Medulla oblongata (tissue), 1 donor: ENCODE data around the gene CDH2.
"Not testable (repeated sequence)": the region's sequence is repeated elsewhere in the genome, so short reads cannot be mapped to it uniquely, and the experiment has no call there.

Experiments
- DNase-seq: peaks from one replicate; pipeline ENCODE4 v3.0.0-alpha.2; 2015; ENCODE audit errors: extremely low spot score

CDH2 gene

DNA sequence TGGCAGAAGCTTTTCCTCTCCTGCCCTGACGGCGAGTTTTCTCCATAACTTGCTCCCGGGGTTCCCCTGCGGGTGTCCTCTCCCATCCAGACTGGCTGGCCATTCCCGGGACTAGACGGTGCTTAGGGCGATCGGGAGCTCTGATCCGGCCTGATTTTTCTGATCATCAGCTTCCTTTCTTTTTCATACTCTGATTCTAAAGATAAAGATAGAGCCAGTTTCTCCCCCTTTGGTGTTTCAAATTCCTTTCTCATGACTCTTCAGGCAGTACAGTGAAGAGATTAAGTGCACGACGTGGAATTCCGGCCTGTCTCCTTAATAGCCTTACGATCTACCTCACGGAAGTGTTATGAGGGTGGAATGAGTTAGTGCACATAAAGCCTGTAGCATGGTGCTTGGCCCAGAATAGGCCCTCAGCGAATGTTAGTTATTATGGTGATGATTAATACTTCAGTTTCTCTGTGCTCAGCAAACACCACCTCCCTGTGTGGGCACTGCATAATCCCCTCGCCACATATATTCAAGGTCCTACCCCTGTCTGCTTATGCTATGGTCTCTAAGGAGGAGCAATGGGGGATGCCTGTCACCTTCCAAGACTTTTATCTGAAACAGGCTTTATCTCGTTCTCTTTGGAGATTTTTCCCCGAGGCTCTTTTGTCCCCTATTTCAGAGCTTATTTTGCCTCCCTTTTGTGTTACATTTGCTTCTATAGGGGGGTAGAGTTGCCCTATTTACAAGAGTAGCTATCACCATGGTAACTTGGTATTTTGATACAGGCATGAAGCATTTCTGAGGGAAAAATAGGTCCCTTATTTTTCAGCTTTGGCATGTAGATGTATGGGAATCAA, 254.8 kb downstream of the CDH2 start:
- DNase-seq = no peak

DNA sequence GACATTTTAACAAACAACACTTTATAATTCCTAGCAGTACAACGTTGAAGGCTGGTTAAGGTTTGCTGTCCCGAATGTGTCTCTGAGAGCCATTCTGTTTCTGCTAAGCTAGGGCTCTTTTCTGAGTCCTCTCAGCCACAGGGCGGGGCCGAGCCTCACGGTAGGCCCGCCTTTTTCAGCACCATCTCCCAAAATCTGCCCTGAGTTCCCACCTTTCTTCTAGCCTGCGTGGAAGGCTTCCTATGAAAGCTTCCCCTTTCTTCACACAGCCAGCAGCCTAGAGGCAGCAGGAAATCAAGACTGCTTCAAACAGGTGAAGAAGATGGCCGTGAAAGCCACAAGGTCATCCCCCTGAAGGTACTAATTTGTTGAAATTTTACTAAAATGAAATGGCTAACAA, 255.5 kb downstream of the CDH2 start:
- no peak for DNase-seq

DNA sequence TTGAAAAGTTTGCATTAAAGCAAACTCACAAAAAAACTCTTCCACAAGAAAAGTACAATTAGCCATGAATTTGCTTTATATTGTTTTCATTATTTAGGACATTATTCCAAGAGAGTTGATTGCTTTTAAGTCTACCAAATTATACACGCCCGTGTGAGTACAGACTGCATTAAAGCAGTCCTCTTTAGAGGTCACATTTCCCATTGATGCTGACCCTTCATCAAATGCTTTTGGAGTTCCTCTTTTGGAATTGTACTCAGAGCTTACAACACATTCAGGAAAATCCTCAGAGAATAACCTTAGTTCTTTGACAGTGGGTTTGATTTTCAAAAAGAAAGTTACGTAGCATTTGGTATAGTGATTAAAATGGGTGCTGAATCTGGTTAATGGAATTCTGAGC, 256.1 kb downstream of the CDH2 start:
- DNase-seq = no peak

DNA sequence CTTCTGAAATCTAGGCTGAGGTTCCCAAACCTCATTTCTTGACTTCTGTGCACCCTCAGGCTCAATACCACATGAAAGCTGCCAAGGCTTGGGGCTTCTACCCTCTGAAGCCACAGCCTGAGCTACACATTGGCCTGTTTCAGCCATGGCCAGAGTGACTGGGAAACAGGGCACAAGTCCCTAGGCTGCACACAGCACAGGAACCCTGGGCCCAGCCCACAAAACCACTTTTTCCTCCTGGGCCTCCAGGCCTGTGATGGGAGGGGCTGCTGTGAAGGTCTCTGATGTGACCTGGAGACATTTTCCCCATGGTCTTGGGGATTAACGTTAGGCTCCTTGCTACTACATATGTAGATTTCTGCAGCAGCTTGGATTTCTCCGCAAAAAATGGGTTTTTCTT, 270.7 kb downstream of the CDH2 start:
- not testable (repeated sequence) for DNase-seq

DNA sequence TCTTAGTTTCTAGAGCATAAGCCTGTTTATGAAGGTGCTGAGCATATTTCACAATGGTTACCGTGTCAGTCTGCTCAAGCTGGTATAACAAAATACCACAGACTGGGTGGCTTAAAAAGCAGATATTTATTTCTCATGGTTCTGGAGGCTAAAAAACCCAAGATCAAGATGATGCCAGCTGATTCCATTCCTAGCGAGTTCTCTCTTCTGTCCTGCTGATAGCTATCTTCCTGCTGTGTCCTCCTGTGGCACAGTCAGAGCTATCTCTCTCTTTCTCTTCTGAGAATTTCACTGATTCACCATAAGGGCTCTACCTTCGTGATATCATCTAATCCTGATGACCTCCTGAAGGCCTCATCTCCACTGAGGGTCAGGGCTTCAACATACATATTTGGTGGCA, 273.0 kb downstream of the CDH2 start:
- DNase-seq = no peak

DNA sequence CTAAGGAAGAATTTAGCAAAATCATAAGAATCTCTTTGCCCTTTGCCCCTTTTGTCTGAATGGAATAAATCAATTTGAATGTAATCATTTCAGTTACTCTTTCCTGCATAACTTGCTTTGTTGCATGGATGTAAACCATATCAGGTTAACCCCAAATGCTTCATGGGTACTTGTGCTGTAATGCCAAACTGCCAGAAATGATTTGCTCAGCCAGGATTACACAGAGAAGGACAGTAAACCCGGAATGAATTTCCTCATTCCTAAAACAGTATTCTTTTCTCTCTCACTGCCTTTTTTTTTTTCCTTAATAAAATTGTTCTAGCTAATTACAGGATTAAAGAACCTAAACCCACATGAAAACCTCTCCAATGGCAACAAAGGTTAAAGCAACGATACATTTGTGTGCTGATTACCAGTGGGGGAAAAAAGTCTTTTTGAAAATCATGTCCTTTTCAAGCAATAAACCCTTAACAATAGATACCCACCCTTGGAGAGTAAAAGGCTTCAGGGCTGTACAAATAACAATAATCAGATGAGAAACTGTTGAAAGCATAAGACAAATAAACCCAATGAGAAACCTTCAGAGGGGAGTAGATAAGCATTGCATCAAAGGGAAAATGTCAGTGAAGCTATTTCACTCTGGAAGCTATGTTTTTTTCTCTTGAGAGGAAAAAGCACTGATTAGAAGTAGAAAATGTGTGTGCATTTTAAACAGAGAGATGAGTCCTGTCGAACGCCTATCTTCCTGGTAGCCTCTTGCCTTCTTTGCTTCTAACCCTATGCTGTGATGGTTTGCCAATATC, 275.3 kb downstream of the CDH2 start:
- no peak for DNase-seq
